ENCODE data around the gene STOM.

Gene STOM

DNA sequence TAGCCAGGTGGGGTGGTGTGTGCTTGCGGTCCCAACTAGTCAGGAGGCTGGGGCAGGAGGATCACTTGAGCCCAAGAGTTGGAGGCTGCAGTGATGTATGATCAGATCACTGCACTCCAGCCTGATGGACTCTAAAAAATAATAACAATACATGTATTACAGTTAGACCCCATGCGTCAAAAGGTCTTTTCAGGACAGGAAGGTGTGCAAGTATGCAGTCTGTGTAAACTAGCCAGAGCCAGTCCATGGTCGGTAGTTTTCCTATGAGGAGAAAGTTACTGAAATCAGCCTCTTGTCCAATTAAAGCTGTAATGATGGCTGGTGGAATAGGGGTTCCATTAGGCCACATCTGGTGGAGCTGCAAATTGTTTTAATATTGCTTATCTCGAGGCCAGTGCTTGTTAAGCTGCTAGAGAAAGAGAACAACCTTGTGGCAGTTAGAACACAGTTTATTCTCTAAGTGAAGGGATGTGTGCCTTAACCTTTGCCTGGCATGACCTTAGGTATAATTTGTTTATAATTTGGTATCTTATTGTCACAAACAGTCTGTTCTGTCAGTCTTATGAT is 1.5 kb upstream of the STOM start:
- Histone ChIP-seq H3K27ac (ENCODE audit: low read depth, low read length) (peak overlapping the region; percentile 95), H3K9ac (ENCODE audit: low read length in 5 of 5) (peak overlapping the region in 2 of 5 donors; percentile 10 to 30), H3K4me1 (ENCODE audit: control insufficient read depth in 5 of 5, insufficient read depth in 5 of 5, low read length in 5 of 5) (peaks cover 12 to 62% (median 52%) of the 10 kb centered on the region in 5 donors), H3K36me3 (ENCODE audit: control insufficient read depth in 5 of 5, insufficient read depth in 5 of 5, low read length in 5 of 5) (peaks cover 0 to under 1% (median 0%) of the 10 kb centered on the region in 5 donors), H3K27me3 (ENCODE audit: control insufficient read depth in 5 of 5, insufficient read depth in 4 of 5, low read length in 5 of 5) (no peaks in the 10 kb centered on the region), H3K4me3 (ENCODE audit: low read depth in 1 of 5, low read length in 5 of 5) (no peak overlapping the region), H3K9me3 (ENCODE audit: control insufficient read depth in 5 of 5, low read length in 5 of 5) (no peaks in the 10 kb centered on the region)

DNA sequence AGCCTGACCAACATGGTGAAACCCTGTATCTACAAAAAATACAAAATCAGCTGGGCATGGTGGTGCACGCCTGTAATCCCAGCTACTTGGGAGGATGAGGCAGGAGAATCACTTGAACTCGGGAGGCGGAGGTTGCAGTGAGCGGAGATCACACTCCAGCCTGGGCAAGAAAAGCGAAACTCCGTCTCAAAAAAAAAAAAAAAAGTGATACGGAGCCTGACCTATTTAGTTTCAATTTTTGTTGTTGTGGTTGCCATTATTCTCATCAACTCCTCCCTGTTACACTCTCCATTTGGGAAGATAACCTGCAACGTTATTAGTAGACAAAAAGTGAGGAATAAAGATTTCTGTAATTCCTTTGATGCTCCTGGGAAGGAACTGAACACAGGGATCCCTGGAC is 1.3 kb downstream of the STOM start:
- peak overlapping the region; percentile 95 for H3K27ac ChIP-seq (ENCODE audit: low read depth, low read length)
- peak overlapping the region; percentile 87 to 95 (median 89) for H3K9ac ChIP-seq (ENCODE audit: low read length in 5 of 5)
- peak overlapping the region; percentile 88 to 96 (median 93) for H3K4me3 ChIP-seq (ENCODE audit: low read depth in 1 of 5, low read length in 5 of 5)
- H3K27me3 ChIP-seq (ENCODE audit: control insufficient read depth in 5 of 5, insufficient read depth in 4 of 5, low read length in 5 of 5): no peaks in the 10 kb centered on the region
- H3K4me1 ChIP-seq (ENCODE audit: control insufficient read depth in 5 of 5, insufficient read depth in 5 of 5, low read length in 5 of 5): peaks cover 16 to 88% (median 76%) of the 10 kb centered on the region in 5 donors
- H3K9me3 ChIP-seq (ENCODE audit: control insufficient read depth in 5 of 5, low read length in 5 of 5): no peaks in the 10 kb centered on the region
- peaks cover 0 to 8% (median 0%) of the 10 kb centered on the region in 5 donors for H3K36me3 ChIP-seq (ENCODE audit: control insufficient read depth in 5 of 5, insufficient read depth in 5 of 5, low read length in 5 of 5)

DNA sequence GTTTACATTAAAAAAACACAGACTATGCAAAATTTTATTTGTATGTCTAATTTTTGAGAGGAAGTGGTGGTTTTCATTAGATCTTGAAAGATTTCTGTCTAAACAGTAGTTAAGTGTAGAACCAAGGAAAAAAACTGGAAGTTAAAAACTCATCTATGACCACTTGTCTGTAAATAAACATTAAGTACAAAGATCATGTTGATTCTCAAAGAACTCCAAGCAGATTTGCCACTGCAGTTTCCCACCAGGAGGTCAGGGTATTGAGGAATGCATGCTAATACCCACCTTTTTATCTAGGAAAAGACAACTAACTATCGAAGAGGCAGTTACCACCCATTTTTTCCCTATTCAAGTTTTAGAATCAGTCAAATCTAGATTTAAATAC is 1.9 kb downstream of the STOM start:
- Histone ChIP-seq H3K36me3 (ENCODE audit: control insufficient read depth in 5 of 5, insufficient read depth in 5 of 5, low read length in 5 of 5) (peaks cover 0 to 8% (median 0%) of the 10 kb centered on the region in 5 donors), H3K9ac (ENCODE audit: low read length in 5 of 5) (peak overlapping the region in 4 of 5 donors; percentile 56 to 75 (median 72)), H3K4me1 (ENCODE audit: control insufficient read depth in 5 of 5, insufficient read depth in 5 of 5, low read length in 5 of 5) (peaks cover 16 to 89% (median 76%) of the 10 kb centered on the region in 5 donors), H3K4me3 (ENCODE audit: low read depth in 1 of 5, low read length in 5 of 5) (peak overlapping the region; percentile 88 to 96 (median 93)), H3K9me3 (ENCODE audit: control insufficient read depth in 5 of 5, low read length in 5 of 5) (no peaks in the 10 kb centered on the region), H3K27me3 (ENCODE audit: control insufficient read depth in 5 of 5, insufficient read depth in 4 of 5, low read length in 5 of 5) (no peaks in the 10 kb centered on the region), H3K27ac (ENCODE audit: low read depth, low read length) (peak overlapping the region; percentile 95)

DNA sequence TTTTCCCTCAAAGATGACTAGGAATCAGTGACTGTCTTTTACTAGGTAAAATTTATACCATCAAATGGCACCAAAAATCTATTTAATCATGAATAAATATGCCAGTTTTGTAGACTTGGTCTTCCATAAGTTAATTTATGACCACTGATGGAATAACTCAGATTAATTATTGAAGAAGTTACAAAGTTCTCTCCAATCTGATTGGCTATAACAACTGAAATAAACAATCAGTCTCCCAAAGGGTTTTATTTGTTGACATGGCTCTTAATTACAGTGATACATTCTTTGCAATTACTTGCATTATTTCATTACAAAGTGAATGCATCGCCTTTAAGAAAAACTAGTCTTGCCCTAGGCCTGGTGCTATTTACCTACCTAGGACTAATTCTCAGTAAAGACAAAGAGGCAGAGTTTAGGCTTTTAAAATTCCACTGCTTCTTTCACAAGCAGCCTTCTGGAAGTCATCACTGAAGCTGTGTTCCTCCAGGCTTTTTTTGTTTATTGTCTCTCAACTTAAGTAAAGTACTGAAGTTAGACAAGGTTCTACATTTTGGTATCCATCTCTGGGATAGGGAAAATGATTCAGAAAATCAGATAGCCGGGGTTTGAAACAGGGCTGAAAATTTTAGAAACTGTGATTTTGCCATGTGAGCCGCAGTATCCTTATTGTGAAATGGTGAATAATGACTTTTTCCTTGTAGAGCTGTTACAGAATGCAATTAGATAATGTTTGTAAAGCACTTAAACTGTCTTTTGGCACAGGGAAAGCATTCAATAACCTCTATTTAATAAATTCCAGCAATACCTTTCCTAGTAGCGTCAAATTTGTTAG is 2.5 kb downstream of the STOM start:
- Histone ChIP-seq H3K9ac (ENCODE audit: low read length in 5 of 5) (peak overlapping the region in 4 of 5 donors; percentile 56 to 75 (median 72)), H3K36me3 (ENCODE audit: control insufficient read depth in 5 of 5, insufficient read depth in 5 of 5, low read length in 5 of 5) (peaks cover 0 to 8% (median 0%) of the 10 kb centered on the region in 5 donors), H3K27me3 (ENCODE audit: control insufficient read depth in 5 of 5, insufficient read depth in 4 of 5, low read length in 5 of 5) (no peaks in the 10 kb centered on the region), H3K4me3 (ENCODE audit: low read depth in 1 of 5, low read length in 5 of 5) (peak overlapping the region; percentile 88 to 96 (median 93)), H3K9me3 (ENCODE audit: control insufficient read depth in 5 of 5, low read length in 5 of 5) (no peaks in the 10 kb centered on the region), H3K27ac (ENCODE audit: low read depth, low read length) (peak overlapping the region; percentile 95), H3K4me1 (ENCODE audit: control insufficient read depth in 5 of 5, insufficient read depth in 5 of 5, low read length in 5 of 5) (peaks cover 13 to 89% (median 75%) of the 10 kb centered on the region in 5 donors)

DNA sequence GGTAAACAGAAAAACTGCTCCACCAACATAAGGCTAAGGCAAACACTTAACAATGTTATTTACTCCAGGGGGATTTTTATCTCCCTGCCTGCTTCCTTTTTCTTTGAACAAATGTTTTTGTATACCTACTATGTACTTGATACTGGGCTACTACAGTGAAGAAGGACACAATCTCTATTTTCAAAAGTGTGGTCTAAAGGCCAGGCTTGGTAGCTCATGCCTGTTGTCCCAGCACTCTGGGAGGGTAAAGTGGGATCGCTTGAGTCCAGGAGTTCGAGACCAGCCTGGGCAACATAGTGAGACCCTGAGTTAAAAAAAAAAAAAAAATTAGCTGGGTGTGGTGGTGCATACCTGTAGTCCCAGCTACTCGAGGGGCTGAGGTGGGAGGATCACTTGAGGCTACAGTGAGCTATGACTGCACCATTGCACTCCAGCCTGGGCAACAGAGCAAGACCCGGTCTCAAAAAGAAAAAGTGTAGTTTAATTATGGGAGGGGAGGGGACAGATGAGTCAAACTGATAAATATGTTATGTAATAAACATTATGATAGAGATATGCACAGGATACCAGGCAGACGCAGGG is 3.3 kb downstream of the STOM start:
- Histone ChIP-seq H3K36me3 (ENCODE audit: control insufficient read depth in 5 of 5, insufficient read depth in 5 of 5, low read length in 5 of 5) (peaks cover 0 to 8% (median 0%) of the 10 kb centered on the region in 5 donors), H3K4me3 (ENCODE audit: low read depth in 1 of 5, low read length in 5 of 5) (peak overlapping the region in 3 of 5 donors; percentile 88 to 96 (median 94)), H3K9me3 (ENCODE audit: control insufficient read depth in 5 of 5, low read length in 5 of 5) (no peaks in the 10 kb centered on the region), H3K4me1 (ENCODE audit: control insufficient read depth in 5 of 5, insufficient read depth in 5 of 5, low read length in 5 of 5) (peaks cover 9 to 89% (median 75%) of the 10 kb centered on the region in 5 donors), H3K9ac (ENCODE audit: low read length in 5 of 5) (no peak overlapping the region), H3K27me3 (ENCODE audit: control insufficient read depth in 5 of 5, insufficient read depth in 4 of 5, low read length in 5 of 5) (no peaks in the 10 kb centered on the region), H3K27ac (ENCODE audit: low read depth, low read length) (peak overlapping the region; percentile 95)

DNA sequence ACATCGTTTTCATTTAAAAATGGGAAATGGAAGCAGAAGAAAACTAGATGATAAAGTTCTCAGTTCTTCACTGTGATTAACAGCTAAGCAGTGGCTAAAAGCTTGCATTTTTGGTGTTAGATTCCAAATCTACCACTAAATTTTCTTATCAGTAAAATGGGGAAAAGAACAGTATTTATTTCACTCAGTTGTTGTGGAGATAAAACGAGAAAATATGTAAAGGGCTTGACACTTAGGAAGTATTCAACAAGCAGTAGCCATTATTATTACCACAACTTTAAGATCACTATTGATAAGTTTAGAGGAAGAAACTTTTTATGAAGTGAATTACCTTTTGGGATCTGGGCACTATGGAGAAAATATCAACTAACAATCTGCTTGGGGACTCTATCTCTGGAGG is 4.5 kb downstream of the STOM start:
- H3K4me3 ChIP-seq (ENCODE audit: low read depth in 1 of 5, low read length in 5 of 5): no peak overlapping the region
- peaks cover 0 to 8% (median 0%) of the 10 kb centered on the region in 5 donors for H3K36me3 ChIP-seq (ENCODE audit: control insufficient read depth in 5 of 5, insufficient read depth in 5 of 5, low read length in 5 of 5)
- H3K27me3 ChIP-seq (ENCODE audit: control insufficient read depth in 5 of 5, insufficient read depth in 4 of 5, low read length in 5 of 5): no peaks in the 10 kb centered on the region
- H3K27ac ChIP-seq (ENCODE audit: low read depth, low read length): peak overlapping the region; percentile 95
- H3K4me1 ChIP-seq (ENCODE audit: control insufficient read depth in 5 of 5, insufficient read depth in 5 of 5, low read length in 5 of 5): peaks cover 14 to 86% (median 78%) of the 10 kb centered on the region in 5 donors
- peak overlapping the region in 1 of 5 donors; percentile 28 for H3K9ac ChIP-seq (ENCODE audit: low read length in 5 of 5)
- H3K9me3 ChIP-seq (ENCODE audit: control insufficient read depth in 5 of 5, low read length in 5 of 5): no peaks in the 10 kb centered on the region

DNA sequence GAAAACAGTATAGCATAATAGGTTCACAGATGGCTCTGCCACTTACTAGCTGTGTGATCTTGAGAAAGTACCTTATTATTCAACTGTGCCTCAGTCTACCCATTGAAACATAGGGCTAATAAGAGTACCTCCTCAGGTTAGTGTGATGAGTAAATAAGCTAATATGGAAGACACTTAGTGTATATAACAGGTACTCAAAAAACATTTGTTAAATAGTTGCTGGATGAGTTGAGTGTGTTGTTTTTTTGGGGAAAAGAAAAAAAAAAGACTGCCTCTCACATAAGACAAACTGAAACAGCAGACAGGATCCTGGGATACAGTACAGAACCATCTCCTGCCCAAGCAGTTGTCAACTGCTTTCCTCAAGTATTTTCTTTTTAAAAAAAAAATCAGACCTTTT is 5.2 kb downstream of the STOM start:
- H3K9me3 ChIP-seq (ENCODE audit: control insufficient read depth in 5 of 5, low read length in 5 of 5): no peaks in the 10 kb centered on the region
- H3K4me3 ChIP-seq (ENCODE audit: low read depth in 1 of 5, low read length in 5 of 5): peak overlapping the region in 2 of 5 donors; percentile 5 to 7
- H3K27ac ChIP-seq (ENCODE audit: low read depth, low read length): peak overlapping the region; percentile 95
- H3K9ac ChIP-seq (ENCODE audit: low read length in 5 of 5): peak overlapping the region in 3 of 5 donors; percentile 35 to 88 (median 56)
- peaks cover 0 to 8% (median 0%) of the 10 kb centered on the region in 5 donors for H3K36me3 ChIP-seq (ENCODE audit: control insufficient read depth in 5 of 5, insufficient read depth in 5 of 5, low read length in 5 of 5)
- H3K27me3 ChIP-seq (ENCODE audit: control insufficient read depth in 5 of 5, insufficient read depth in 4 of 5, low read length in 5 of 5): no peaks in the 10 kb centered on the region
- H3K4me1 ChIP-seq (ENCODE audit: control insufficient read depth in 5 of 5, insufficient read depth in 5 of 5, low read length in 5 of 5): peaks cover 14 to 87% (median 79%) of the 10 kb centered on the region in 5 donors

DNA sequence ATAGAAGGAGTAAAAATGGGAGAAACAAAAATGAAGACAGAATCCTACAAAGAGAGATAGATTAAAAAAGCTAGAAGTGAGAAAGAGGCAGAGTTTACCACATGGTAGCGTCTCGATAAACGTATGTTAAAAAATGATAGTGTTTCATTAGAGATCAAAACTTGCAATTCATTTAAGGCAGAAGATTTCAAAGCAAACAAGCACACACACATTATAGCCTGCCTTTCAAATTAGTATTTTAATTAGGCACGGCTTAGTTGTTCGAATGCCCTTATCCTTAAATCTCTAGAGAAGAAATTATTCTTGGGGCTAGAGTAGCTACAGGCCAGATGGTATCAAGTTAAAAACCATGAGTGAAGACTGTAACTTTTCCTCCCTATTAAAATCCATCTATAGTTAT is 6.0 kb downstream of the STOM start:
- peaks cover 0 to 8% (median 0%) of the 10 kb centered on the region in 5 donors for H3K36me3 ChIP-seq (ENCODE audit: control insufficient read depth in 5 of 5, insufficient read depth in 5 of 5, low read length in 5 of 5)
- peak overlapping the region in 1 of 5 donors; percentile 5 for H3K4me3 ChIP-seq (ENCODE audit: low read depth in 1 of 5, low read length in 5 of 5)
- H3K27ac ChIP-seq (ENCODE audit: low read depth, low read length): peak overlapping the region; percentile 95
- H3K9ac ChIP-seq (ENCODE audit: low read length in 5 of 5): peak overlapping the region; percentile 4 to 88 (median 35)
- H3K27me3 ChIP-seq (ENCODE audit: control insufficient read depth in 5 of 5, insufficient read depth in 4 of 5, low read length in 5 of 5): no peaks in the 10 kb centered on the region
- H3K9me3 ChIP-seq (ENCODE audit: control insufficient read depth in 5 of 5, low read length in 5 of 5): no peaks in the 10 kb centered on the region
- H3K4me1 ChIP-seq (ENCODE audit: control insufficient read depth in 5 of 5, insufficient read depth in 5 of 5, low read length in 5 of 5): peaks cover 14 to 94% (median 87%) of the 10 kb centered on the region in 5 donors

DNA sequence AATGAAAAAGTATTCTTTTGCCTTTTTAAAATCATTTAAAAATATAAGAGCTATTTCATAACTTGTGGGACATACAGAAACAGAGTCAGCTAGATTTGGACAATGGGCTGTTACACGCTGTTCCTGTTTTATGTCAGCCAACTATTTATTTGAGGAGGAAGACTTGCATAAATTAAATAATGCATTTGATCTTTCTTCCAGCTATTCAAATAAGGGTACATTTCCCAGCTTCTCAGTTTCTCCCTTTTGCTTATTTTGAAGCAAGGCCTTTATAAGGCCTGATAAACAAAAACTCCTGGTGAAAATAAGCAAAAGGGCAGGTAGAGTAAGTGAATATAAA is 6.5 kb downstream of the STOM start:
- H3K4me3 ChIP-seq (ENCODE audit: low read depth in 1 of 5, low read length in 5 of 5): no peak overlapping the region
- H3K4me1 ChIP-seq (ENCODE audit: control insufficient read depth in 5 of 5, insufficient read depth in 5 of 5, low read length in 5 of 5): peaks cover 17 to 94% (median 92%) of the 10 kb centered on the region in 5 donors
- H3K36me3 ChIP-seq (ENCODE audit: control insufficient read depth in 5 of 5, insufficient read depth in 5 of 5, low read length in 5 of 5): peaks cover 0 to 8% (median 0%) of the 10 kb centered on the region in 5 donors
- H3K9me3 ChIP-seq (ENCODE audit: control insufficient read depth in 5 of 5, low read length in 5 of 5): no peaks in the 10 kb centered on the region
- H3K27ac ChIP-seq (ENCODE audit: low read depth, low read length): peak overlapping the region; percentile 95
- no peaks in the 10 kb centered on the region for H3K27me3 ChIP-seq (ENCODE audit: control insufficient read depth in 5 of 5, insufficient read depth in 4 of 5, low read length in 5 of 5)
- H3K9ac ChIP-seq (ENCODE audit: low read length in 5 of 5): peak overlapping the region in 4 of 5 donors; percentile 6 to 88 (median 47)

Data from subcutaneous abdominal adipose tissue (tissue), 5 donors.